Measurements from ENCODE around the gene SCYGR5. TPM values are rescaled to one million over a fixed set of nuclear protein-coding genes. Genes with fewer than 3 reads are reported as not detected.

The SCYGR5 gene
- polyA plus RNA-seq, 3 donors, result not detected

DNA sequence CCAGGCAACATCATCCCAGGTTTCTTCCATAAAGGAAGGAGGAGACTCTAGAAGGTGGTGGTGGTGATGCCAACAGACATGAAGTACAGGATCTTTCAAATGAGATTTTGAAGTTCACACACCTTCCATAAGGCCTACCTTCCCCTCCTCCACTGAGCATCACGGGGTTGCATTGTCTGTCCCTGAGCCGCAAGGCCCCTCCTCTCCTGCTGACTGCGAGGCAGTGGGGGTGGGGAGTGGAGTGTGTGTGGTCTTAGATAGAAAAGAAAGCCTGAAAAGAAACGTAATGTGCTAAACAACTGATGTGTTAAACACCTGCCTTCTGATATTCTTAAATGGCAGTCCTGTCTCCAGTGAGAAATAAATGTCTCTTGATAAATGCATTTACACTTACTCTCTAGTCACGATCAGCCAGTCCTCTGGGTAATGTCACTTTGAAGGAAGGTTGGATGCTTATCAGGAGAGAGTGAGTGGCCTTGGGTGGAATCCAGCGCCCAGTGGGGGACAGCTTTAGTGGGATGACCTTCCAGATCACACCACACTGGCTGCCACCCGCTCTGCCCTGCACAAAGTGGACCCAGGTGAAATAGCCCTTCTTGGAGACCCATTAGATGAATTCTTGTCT is 5.5 kb upstream of the SCYGR5 start:
- H3K9ac ChIP-seq (ENCODE audit: insufficient read depth, low read length, poor library complexity, severe bottlenecking), result no peak overlapping the region
- DNase-seq, result no peak
- no peak overlapping the region for H3K4me3 ChIP-seq (replicated peaks in 1 of 3; ENCODE audit: low read depth in 2 of 3, low read length in 3 of 3)
- Mint-ChIP-seq H3K27me3 (ENCODE audit: low read depth in 3 of 3) (peaks cover 0 to 10% (median 6%) of the 10 kb centered on the region in 3 donors), H3K36me3 (no peaks in the 10 kb centered on the region), H3K27ac (peak overlapping the region in 1 of 7 donors; percentile 5), H3K9me3 (no peaks in the 10 kb centered on the region), H3K4me1 (no peaks in the 10 kb centered on the region), H3K4me3 (no peak overlapping the region)
- H3K36me3 ChIP-seq (replicated peaks in 1 of 2; ENCODE audit: control insufficient read depth in 1 of 2, insufficient read depth in 2 of 2, low read length in 2 of 2), result no peaks in the 10 kb centered on the region
- TF ChIP-seq, protein P1, sequence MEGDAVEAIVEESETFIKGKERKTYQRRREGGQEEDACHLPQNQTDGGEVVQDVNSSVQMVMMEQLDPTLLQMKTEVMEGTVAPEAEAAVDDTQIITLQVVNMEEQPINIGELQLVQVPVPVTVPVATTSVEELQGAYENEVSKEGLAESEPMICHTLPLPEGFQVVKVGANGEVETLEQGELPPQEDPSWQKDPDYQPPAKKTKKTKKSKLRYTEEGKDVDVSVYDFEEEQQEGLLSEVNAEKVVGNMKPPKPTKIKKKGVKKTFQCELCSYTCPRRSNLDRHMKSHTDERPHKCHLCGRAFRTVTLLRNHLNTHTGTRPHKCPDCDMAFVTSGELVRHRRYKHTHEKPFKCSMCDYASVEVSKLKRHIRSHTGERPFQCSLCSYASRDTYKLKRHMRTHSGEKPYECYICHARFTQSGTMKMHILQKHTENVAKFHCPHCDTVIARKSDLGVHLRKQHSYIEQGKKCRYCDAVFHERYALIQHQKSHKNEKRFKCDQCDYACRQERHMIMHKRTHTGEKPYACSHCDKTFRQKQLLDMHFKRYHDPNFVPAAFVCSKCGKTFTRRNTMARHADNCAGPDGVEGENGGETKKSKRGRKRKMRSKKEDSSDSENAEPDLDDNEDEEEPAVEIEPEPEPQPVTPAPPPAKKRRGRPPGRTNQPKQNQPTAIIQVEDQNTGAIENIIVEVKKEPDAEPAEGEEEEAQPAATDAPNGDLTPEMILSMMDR (IDR thresholded peaks at IDR 0.05), result no peak
- intact Hi-C loops (cut with micrococcal nuclease), result no loop called here
- no peaks in the 10 kb centered on the region for H3K79me2 ChIP-seq (ENCODE audit: insufficient read depth, low read length)
- H3K27ac ChIP-seq (ENCODE audit: low read depth in 1 of 2, low read length in 2 of 2), result no peak overlapping the region
- H3K4me2 ChIP-seq (replicated peaks; ENCODE audit: extremely low read depth, low read length, poor library complexity, severe bottlenecking), result no peak overlapping the region
- WGBS (ENCODE audit: insufficient coverage), result no CpG with 5 or more reads among the region's 7 CpGs
- no peaks in the 10 kb centered on the region for H4K20me1 ChIP-seq (ENCODE audit: insufficient read depth, low read length)
- H3K27me3 ChIP-seq (ENCODE audit: control insufficient read depth in 2 of 2, insufficient read depth in 2 of 2, low read length in 2 of 2), result peaks cover 0 to 2% of the 10 kb centered on the region in 2 donors
- H3K4me1 ChIP-seq (ENCODE audit: control insufficient read depth in 1 of 2, insufficient read depth in 2 of 2, low read length in 2 of 2), result no peaks in the 10 kb centered on the region
- no peaks in the 10 kb centered on the region for H3K9me3 ChIP-seq (replicated peaks in 1 of 2; ENCODE audit: control insufficient read depth in 1 of 2, insufficient read depth in 1 of 2, low read length in 2 of 2)
- no peak overlapping the region for H2AFZ ChIP-seq (ENCODE audit: insufficient read depth, low read depth, low read length, poor library complexity, severe bottlenecking)

- Histone ChIP-seq H4K20me1 (ENCODE audit: insufficient read depth, low read length) (no peaks in the 10 kb centered on the region), H3K4me1 (ENCODE audit: control insufficient read depth in 1 of 2, insufficient read depth in 2 of 2, low read length in 2 of 2) (no peaks in the 10 kb centered on the region), H3K9me3 (replicated peaks in 1 of 2; ENCODE audit: control insufficient read depth in 1 of 2, insufficient read depth in 1 of 2, low read length in 2 of 2) (no peaks in the 10 kb centered on the region), H3K27ac (ENCODE audit: low read depth in 1 of 2, low read length in 2 of 2) (no peak overlapping the region), H3K9ac (ENCODE audit: insufficient read depth, low read length, poor library complexity, severe bottlenecking) (no peak overlapping the region), H3K27me3 (ENCODE audit: control insufficient read depth in 2 of 2, insufficient read depth in 2 of 2, low read length in 2 of 2) (peaks cover 0 to 2% of the 10 kb centered on the region in 2 donors), H2AFZ (ENCODE audit: insufficient read depth, low read depth, low read length, poor library complexity, severe bottlenecking) (no peak overlapping the region), H3K4me2 (replicated peaks; ENCODE audit: extremely low read depth, low read length, poor library complexity, severe bottlenecking) (no peak overlapping the region), H3K79me2 (ENCODE audit: insufficient read depth, low read length) (no peaks in the 10 kb centered on the region), H3K4me3 (replicated peaks in 1 of 3; ENCODE audit: low read depth in 2 of 3, low read length in 3 of 3) (no peak overlapping the region), H3K36me3 (replicated peaks in 1 of 2; ENCODE audit: control insufficient read depth in 1 of 2, insufficient read depth in 2 of 2, low read length in 2 of 2) (no peaks in the 10 kb centered on the region)
- TF ChIP-seq, protein P1 (IDR thresholded peaks at IDR 0.05), result no peak
- no peaks in the 10 kb centered on the region for H3K36me3 Mint-ChIP-seq
- 0% methylated on average over 3 of the region's 3 CpGs for WGBS (ENCODE audit: insufficient coverage)
- no peak overlapping the region for H3K4me3 Mint-ChIP-seq
- no peak overlapping the region for H3K27ac Mint-ChIP-seq
- peaks cover 0 to 10% (median 5%) of the 10 kb centered on the region in 3 donors for H3K27me3 Mint-ChIP-seq (ENCODE audit: low read depth in 3 of 3)
- intact Hi-C loops (cut with micrococcal nuclease), result no loop called here
- no peak for DNase-seq
- no peaks in the 10 kb centered on the region for H3K4me1 Mint-ChIP-seq
- H3K9me3 Mint-ChIP-seq, result no peaks in the 10 kb centered on the region
Measured at GRCh38 chr2:227661827-227662226, 4.8 kb upstream of the SCYGR5 start.

All from CD14-positive monocyte (primary cell).